GM19240 (cell line): ENCODE results near the gene ANKRD36B.
"Not testable (repeated sequence)": the region's sequence is repeated elsewhere in the genome, so short reads cannot be mapped to it uniquely, and the experiment has no call there.

Source experiments
- DNase-seq: peaks from one replicate; pipeline ENCODE4 v3.0.0; 2011; ENCODE audit warnings: low spot score; ENCODE audit not compliant: insufficient read length

The ANKRD36B gene

DNA sequence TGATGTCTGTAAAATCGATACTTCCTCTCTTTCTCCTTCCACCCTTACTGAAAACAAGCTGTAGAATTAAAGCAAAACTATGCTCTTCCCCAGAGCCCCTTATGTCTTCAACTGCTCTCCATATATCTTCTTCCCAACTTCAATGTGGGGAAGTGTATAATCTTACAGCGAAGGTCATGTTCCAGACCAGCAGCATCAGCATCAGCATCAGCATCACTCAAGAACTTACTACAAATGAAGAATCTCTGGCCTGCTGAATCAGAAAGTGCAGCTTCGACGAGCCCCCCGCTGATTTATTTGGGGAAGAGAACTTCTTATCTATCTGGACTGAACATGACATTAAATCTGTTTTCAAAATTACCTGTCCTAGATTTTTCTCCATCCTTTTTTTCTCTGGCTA lies 40.6 kb downstream of the ANKRD36B start:
- DNase-seq, result not testable (repeated sequence)

GRCh38 chr2:97548536-97548935 lies 41.1 kb downstream of the ANKRD36B start:
- not testable (repeated sequence) for DNase-seq

GRCh38 chr2:97546711-97547110 lies 43.0 kb downstream of the ANKRD36B start:
- no peak for DNase-seq

GRCh38 chr2:97544911-97545310 lies 44.8 kb downstream of the ANKRD36B start:
- not testable (repeated sequence) for DNase-seq

DNA sequence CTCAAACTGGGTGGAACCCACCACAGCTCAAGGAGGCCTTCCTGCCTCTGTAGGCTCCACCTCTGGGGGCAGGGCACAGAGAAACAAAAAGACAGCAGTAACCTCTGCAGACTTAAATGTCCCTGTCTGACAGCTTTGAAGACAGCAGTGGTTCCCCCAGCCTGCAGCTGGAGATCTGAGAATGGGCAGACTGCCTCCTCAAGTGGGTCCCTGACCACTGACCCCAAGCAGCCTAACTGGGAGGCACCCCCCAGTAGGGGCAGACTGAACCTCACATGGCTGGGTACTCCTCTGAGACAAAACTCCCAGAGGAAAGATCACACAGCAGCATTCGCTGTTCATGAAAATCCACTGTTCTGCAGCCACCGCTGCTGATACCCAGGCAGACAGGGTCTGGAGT lies 63.8 kb downstream of the ANKRD36B start:
- DNase-seq, result not testable (repeated sequence)

DNA sequence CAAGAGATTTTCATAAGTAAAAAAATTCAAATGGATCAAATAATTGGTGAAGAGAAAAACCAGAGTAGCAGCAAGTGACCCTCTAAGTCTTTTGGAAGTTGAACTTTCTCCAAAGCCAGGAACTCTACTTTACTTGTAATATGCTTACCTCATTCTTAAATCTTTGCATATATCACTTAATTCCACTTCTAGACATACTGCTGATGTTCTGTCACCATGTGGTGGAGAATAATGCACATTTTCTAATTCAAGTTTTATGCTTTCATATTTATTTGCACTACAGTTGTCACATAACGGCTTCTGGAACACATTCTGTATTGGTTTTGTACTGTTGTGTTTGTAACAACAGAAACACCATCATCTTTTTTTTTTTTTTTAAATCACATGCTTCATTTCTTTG lies 65.9 kb downstream of the ANKRD36B start:
- not testable (repeated sequence) for DNase-seq

DNA sequence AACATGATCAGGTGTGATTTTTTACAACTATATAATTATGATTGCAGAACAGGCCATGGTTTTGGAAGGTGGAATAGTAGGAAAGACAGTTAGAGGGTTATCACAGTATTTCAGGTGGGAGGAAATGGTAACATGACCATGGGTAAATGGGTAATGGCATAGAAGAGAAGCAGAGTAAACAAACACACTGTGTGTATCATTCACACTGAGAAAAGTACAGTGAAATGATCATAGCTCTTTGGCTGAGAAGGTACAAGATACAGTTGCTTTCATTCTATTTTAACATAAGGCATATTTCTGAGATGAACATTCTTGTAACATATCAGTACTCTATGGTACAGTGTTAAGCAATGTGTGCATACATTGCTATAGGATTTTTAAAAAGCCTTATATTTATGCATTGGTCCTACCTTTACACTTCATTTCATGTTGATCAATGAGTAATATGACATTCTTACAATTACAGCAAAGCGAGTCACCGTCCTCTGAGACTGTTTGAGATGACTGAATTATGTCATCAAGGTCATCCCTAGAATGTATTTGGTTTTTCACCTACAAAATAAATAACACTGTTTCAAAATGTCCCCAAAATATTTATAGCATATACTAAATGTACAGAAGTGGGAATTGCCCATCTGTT lies 66.6 kb downstream of the ANKRD36B start:
- not testable (repeated sequence) for DNase-seq

DNA sequence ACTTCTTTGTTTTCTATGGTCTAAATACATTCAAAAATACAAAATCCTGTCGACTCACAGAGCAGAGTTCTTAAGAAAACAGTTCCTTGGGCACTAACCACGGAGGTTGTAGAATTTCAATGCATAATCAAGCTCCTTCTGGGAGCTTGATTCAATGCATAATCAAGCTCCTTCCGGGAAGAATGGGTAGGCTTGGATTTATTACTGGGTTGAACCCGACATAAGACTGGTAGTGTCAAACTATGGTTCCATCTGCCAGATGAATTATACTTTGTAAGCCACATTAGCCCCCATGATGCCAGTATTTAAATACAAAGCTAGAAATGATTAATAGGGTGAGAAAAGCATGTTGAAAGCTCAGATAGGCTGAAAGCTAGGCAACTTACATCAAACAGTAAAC lies 94.0 kb downstream of the ANKRD36B start:
- DNase-seq, result not testable (repeated sequence)

DNA sequence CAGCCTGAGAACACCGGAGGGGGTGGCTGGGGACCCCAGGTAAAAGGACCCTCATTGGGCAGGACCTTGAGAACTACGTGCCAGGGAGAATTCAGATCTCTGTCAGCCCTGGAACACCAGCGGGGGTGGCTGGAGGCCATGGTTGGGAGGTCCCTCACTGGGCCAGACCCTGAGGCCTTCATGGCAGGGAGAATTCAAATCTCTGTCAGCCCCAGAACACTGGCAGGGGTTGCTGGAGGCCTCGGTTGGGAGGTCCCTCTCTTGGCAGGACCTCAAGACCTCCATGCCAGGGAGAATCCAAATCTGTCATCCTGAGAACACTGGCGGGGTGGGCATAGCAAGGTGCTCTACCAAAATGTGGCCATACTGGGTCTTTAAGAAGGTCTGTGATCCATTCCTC lies 99.5 kb downstream of the ANKRD36B start:
- not testable (repeated sequence) for DNase-seq
